ENCODE data around the gene DDC. TPM values are rescaled to one million over a fixed set of nuclear protein-coding genes. Genes with fewer than 3 reads are reported as not detected.

The DDC gene
- total and polyA plus RNA-seq, 10 donors = 0.03 to 0.55 (median 0.29) TPM; not detected in 4

DNA sequence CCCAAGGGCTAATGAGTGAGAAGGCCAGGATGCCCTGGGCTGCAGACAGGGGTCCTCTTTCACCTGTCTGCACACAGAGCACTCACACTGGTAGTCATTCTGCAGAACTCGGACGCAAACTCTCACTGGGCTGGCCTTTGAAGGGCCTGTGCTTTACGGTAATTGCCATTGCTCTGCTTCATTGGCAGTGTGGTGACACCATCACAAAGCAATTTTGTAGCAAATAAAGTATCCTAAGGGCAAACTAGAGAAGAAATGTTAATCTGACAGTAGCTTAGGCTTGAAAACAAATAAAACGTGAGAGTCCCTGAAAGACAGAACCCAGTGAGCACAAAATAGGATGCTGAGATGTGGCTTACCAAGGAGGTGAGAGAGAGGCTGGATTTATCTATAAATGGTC, 84.4 kb downstream of the DDC start:
- no peaks in the 10 kb centered on the region for H3K4me1 ChIP-seq
- no peak for TF ChIP-seq POLR2AphosphoS5 (IDR thresholded peaks at IDR 0.05)
- no peaks in the 10 kb centered on the region for H3K36me3 ChIP-seq
- no peak overlapping the region for H3K27ac ChIP-seq
- H3K27me3 ChIP-seq (replicated peaks in 1 of 7) = no peaks in the 10 kb centered on the region
- no peaks in the 10 kb centered on the region for H3K9me3 ChIP-seq
- 43 to 96% (median 47%) methylated on average over 4 of the region's 4 CpGs for WGBS, 5 donors
- no peak overlapping the region for H3K4me3 ChIP-seq
- no peak for DNase-seq
- intact Hi-C loops (cut with DNase I; ENCODE audit: low total_unique reads) = no loop called here

GRCh38 chr7:50479743-50480517, 85.3 kb downstream of the DDC start:
- H3K36me3 ChIP-seq = no peaks in the 10 kb centered on the region
- H3K27me3 ChIP-seq (replicated peaks in 1 of 7) = no peaks in the 10 kb centered on the region
- TF ChIP-seq POLR2A (IDR thresholded peaks at IDR 0.05) = no peak
- no peak for TF ChIP-seq POLR2AphosphoS5 (IDR thresholded peaks at IDR 0.05)
- TF ChIP-seq CTCF (IDR thresholded peaks at IDR 0.05 in 8 of 11, conservative IDR thresholded peaks at IDR 0.05 in 3 of 11) = no peak
- peaks cover 0 to 6% (median under 1%) of the 10 kb centered on the region in 6 donors for H3K4me1 ChIP-seq
- no peak overlapping the region for H3K4me3 ChIP-seq
- no peak overlapping the region for H3K27ac ChIP-seq
- intact Hi-C loops (cut with DNase I; ENCODE audit: low total_unique reads) = no loop called here
- WGBS, 5 donors = 84 to 90% (median 87%) methylated on average over 7 of the region's 7 CpGs
- no peak for DNase-seq
- no peaks in the 10 kb centered on the region for H3K9me3 ChIP-seq

GRCh38 chr7:50477640-50478039, 87.6 kb downstream of the DDC start:
- no peak for TF ChIP-seq POLR2A (IDR thresholded peaks at IDR 0.05)
- TF ChIP-seq POLR2AphosphoS5 (IDR thresholded peaks at IDR 0.05) = no peak
- no peak for TF ChIP-seq CTCF (IDR thresholded peaks at IDR 0.05 in 8 of 11, conservative IDR thresholded peaks at IDR 0.05 in 3 of 11)
- no peak overlapping the region for H3K27ac ChIP-seq
- H3K36me3 ChIP-seq = no peaks in the 10 kb centered on the region
- H3K4me3 ChIP-seq = no peak overlapping the region
- H3K9me3 ChIP-seq = no peaks in the 10 kb centered on the region
- no peaks in the 10 kb centered on the region for H3K27me3 ChIP-seq (replicated peaks in 1 of 7)
- intact Hi-C loops (cut with DNase I; ENCODE audit: low total_unique reads) = no loop called here
- peaks cover 0 to 13% (median 4%) of the 10 kb centered on the region in 6 donors for H3K4me1 ChIP-seq
- no peak for DNase-seq
- WGBS, 5 donors = 77 to 92% (median 79%) methylated on average over 6 of the region's 6 CpGs

DNA sequence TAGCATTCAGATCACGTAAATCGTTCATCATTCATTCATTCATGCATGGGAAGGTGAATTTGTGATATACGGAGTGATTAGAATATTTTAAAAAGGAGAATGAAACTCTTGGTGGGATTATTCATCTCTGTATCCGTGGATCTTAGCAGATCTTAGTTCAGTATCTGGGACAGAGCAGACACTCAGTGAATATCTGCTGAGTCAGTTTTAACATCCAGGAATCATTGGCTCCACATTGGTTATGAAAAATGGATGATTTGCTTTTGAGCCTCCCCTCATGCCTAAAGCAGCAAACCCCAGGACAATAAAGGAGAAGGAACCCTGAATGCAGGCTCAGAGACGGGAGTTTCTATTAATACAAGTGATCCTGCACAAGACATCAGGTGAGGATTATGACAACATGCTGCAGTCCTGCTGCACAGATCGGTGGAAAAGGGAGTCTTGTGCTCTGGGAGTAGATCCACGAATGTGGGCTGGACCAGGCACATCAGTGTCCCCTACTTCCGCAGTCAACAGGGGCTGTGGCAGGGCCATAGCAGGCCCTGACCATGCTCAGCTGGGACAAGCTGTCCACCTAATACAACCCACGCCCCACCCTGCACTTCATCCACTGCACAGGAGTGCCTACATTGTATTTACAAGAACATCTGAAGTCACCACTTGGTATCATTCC, 88.1 kb downstream of the DDC start:
- Histone ChIP-seq H3K36me3 (no peaks in the 10 kb centered on the region), H3K9me3 (no peaks in the 10 kb centered on the region), H3K27ac (no peak overlapping the region), H3K4me3 (no peak overlapping the region), H3K27me3 (replicated peaks in 1 of 7) (no peaks in the 10 kb centered on the region), H3K4me1 (peaks cover 0 to 13% (median 4%) of the 10 kb centered on the region in 6 donors)
- TF ChIP-seq POLR2AphosphoS5 (IDR thresholded peaks at IDR 0.05) = no peak
- TF ChIP-seq CTCF (IDR thresholded peaks at IDR 0.05 in 8 of 11, conservative IDR thresholded peaks at IDR 0.05 in 3 of 11) = no peak
- no peak for TF ChIP-seq POLR2A (IDR thresholded peaks at IDR 0.05)
- intact Hi-C loops (cut with DNase I; ENCODE audit: low total_unique reads) = no loop called here
- no peak for DNase-seq
- 85 to 96% (median 92%) methylated on average over 9 of the region's 9 CpGs for WGBS, 5 donors
